ENCODE data around the gene HP1BP3.

DNA sequence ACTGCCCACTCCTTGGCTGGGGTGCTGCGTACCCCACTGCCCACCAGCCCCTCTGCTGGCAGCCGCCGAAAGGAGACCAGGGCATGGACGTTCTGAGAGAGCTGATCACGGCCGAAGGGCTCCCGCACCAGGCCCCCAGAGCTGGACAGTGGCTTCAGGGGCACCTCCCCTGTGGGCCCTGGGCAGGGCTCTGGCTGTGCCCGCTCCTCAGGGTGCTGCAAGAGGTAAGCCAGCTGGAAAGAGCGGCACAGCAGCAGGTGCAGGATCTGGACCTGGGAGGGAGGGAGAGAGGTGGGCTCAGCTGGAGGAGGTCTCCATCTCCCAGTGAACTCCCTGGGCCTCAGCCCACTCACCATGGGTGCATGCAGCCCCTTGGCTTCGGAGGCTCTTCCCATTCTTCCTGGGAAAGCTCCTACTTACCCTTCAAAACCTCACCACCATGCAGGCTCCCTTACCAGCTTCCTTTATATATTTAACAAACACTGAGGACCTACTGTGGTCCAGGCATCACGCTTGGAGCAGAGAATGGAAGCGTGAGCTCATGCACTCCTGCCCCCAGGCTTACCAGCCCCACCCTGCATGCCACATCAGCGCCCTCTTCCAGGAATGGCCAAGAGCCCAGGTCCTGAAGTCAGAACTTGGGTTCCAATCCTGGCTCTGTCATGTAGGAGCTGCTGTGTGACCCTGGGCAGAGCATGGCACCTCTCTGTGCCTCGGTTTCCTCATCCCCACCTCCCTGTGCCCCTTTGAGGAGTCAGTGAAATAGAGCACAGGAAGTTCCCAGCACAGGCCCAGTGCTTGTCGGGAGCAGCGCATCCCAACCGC lies 62.5 kb downstream of the HP1BP3 start:
- TF ChIP-seq CTCF (IDR thresholded peaks at IDR 0.05; ENCODE audit: insufficient read depth, low read length) = no peak
- no peak for TF ChIP-seq GABPA (IDR thresholded peaks at IDR 0.05; ENCODE audit: low read depth)
- TF ChIP-seq POLR2AphosphoS5 (IDR thresholded peaks at IDR 0.05; ENCODE audit: low read depth) = no peak

Measured in HL-60 (cell line).